ENCODE measurements around the gene CD151.
A peak's percentile ranks its signal among the peaks of the same experiment; 100 is the strongest.

Gene CD151

DNA sequence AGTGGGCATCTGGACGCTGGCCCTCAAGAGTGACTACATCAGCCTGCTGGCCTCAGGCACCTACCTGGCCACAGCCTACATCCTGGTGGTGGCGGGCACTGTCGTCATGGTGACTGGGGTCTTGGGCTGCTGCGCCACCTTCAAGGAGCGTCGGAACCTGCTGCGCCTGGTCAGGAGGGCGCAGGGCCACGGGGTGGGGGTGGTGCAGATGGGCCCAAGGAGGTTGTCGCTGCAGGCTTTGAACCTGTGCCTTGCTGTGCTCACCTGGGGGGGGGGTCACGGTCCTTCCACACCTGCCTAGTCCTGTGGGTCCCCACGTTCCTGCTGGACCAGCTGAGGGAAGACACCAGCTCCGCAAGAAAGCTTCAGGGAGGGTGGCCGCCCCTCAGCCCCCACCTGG, 3.5 kb downstream of the CD151 start:
- Histone ChIP-seq H3K4me3 (ENCODE audit: insufficient read depth, low read depth, low read length, poor library complexity, severe bottlenecking) (no peak overlapping the region), H3K36me3 (ENCODE audit: control insufficient read depth, insufficient read depth, low read length) (peaks cover 13% of the 10 kb centered on the region), H3K9me3 (ENCODE audit: control insufficient read depth, low read length) (no peaks in the 10 kb centered on the region), H3K27me3 (replicated peaks; ENCODE audit: control insufficient read depth, insufficient read depth, low read length, poor library complexity, severe bottlenecking) (peaks cover 12% of the 10 kb centered on the region), H3K27ac (ENCODE audit: insufficient read depth, low read length, poor library complexity, severe bottlenecking) (no peak overlapping the region), H3K4me1 (ENCODE audit: control insufficient read depth, insufficient read depth, low read length, poor library complexity, severe bottlenecking) (peaks cover 14% of the 10 kb centered on the region)
- no peak for DNase-seq

DNA sequence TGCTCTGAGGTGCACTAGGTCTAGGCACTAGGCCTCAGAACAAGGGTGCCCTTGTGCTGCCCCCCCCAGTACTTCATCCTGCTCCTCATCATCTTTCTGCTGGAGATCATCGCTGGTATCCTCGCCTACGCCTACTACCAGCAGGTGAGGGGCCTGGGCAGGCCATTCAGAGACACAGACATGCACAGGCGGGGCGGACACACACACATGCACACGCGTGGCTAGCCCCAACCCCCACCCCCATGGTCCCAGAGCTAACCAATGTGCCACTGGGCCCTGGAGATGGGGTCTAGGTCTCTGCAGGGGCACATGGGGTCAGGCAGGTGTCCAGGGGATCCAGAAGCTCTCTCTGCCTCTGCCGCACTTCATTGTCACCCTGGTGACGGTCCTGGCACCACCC, 3.9 kb downstream of the CD151 start:
- DNase-seq = no peak
- Histone ChIP-seq H3K9me3 (ENCODE audit: control insufficient read depth, low read length) (no peaks in the 10 kb centered on the region), H3K27me3 (replicated peaks; ENCODE audit: control insufficient read depth, insufficient read depth, low read length, poor library complexity, severe bottlenecking) (peaks cover 8% of the 10 kb centered on the region), H3K27ac (ENCODE audit: insufficient read depth, low read length, poor library complexity, severe bottlenecking) (no peak overlapping the region), H3K4me1 (ENCODE audit: control insufficient read depth, insufficient read depth, low read length, poor library complexity, severe bottlenecking) (peaks cover 18% of the 10 kb centered on the region), H3K36me3 (ENCODE audit: control insufficient read depth, insufficient read depth, low read length) (peaks cover 13% of the 10 kb centered on the region), H3K4me3 (ENCODE audit: insufficient read depth, low read depth, low read length, poor library complexity, severe bottlenecking) (no peak overlapping the region)

DNA sequence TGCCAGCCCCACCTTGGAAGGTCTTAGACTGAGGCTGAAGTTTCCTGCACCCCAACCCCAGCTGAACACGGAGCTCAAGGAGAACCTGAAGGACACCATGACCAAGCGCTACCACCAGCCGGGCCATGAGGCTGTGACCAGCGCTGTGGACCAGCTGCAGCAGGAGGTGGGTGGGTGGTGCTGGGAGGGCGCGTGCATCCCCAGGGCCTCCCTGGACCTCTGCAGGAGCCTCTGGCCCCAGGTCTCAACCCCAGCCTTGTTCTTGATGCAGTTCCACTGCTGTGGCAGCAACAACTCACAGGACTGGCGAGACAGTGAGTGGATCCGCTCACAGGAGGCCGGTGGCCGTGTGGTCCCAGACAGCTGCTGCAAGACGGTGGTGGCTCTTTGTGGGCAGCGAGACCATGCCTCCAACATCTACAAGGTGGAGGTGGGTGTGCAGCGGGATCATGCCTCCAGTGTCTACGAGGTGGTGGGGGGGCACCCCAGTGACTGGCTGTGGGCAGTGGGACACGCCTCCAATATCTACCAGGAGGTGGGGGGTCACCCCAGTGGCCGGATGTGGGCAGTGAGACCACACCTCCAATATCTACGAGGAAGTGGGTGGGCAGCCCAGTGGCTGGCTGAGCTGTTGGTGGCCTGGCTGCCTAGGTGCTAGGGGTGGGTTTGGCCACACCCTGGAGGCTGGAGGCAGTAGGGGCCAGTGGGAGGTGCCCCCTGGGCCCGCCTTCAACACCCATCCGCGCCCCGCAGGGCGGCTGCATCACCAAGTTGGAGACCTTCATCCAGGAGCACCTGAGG, 4.6 kb downstream of the CD151 start:
- H3K27me3 ChIP-seq (replicated peaks; ENCODE audit: control insufficient read depth, insufficient read depth, low read length, poor library complexity, severe bottlenecking) = peaks cover under 1% of the 10 kb centered on the region
- peaks cover 13% of the 10 kb centered on the region for H3K36me3 ChIP-seq (ENCODE audit: control insufficient read depth, insufficient read depth, low read length)
- H3K4me1 ChIP-seq (ENCODE audit: control insufficient read depth, insufficient read depth, low read length, poor library complexity, severe bottlenecking) = peaks cover 15% of the 10 kb centered on the region
- no peak overlapping the region for H3K27ac ChIP-seq (ENCODE audit: insufficient read depth, low read length, poor library complexity, severe bottlenecking)
- no peak overlapping the region for H3K4me3 ChIP-seq (ENCODE audit: insufficient read depth, low read depth, low read length, poor library complexity, severe bottlenecking)
- no peaks in the 10 kb centered on the region for H3K9me3 ChIP-seq (ENCODE audit: control insufficient read depth, low read length)
- no peak for DNase-seq

DNA sequence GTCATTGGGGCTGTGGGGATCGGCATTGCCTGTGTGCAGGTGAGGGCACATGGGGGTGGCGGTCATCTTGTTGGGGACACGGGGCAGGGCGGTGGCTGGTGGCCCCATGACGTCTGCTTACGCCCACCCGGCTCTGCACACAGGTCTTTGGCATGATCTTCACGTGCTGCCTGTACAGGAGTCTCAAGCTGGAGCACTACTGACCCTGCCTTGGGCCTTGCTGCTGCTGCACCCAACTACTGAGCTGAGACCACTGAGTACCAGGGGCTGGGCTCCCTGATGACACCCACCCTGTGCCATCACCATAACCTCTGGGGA, 5.2 kb downstream of the CD151 start:
- no peak overlapping the region for H3K4me3 ChIP-seq (ENCODE audit: insufficient read depth, low read depth, low read length, poor library complexity, severe bottlenecking)
- no peaks in the 10 kb centered on the region for H3K27me3 ChIP-seq (replicated peaks; ENCODE audit: control insufficient read depth, insufficient read depth, low read length, poor library complexity, severe bottlenecking)
- H3K27ac ChIP-seq (ENCODE audit: insufficient read depth, low read length, poor library complexity, severe bottlenecking) = no peak overlapping the region
- no peaks in the 10 kb centered on the region for H3K9me3 ChIP-seq (ENCODE audit: control insufficient read depth, low read length)
- peaks cover 13% of the 10 kb centered on the region for H3K36me3 ChIP-seq (ENCODE audit: control insufficient read depth, insufficient read depth, low read length)
- peaks cover 13% of the 10 kb centered on the region for H3K4me1 ChIP-seq (ENCODE audit: control insufficient read depth, insufficient read depth, low read length, poor library complexity, severe bottlenecking)
- no peak for DNase-seq

DNA sequence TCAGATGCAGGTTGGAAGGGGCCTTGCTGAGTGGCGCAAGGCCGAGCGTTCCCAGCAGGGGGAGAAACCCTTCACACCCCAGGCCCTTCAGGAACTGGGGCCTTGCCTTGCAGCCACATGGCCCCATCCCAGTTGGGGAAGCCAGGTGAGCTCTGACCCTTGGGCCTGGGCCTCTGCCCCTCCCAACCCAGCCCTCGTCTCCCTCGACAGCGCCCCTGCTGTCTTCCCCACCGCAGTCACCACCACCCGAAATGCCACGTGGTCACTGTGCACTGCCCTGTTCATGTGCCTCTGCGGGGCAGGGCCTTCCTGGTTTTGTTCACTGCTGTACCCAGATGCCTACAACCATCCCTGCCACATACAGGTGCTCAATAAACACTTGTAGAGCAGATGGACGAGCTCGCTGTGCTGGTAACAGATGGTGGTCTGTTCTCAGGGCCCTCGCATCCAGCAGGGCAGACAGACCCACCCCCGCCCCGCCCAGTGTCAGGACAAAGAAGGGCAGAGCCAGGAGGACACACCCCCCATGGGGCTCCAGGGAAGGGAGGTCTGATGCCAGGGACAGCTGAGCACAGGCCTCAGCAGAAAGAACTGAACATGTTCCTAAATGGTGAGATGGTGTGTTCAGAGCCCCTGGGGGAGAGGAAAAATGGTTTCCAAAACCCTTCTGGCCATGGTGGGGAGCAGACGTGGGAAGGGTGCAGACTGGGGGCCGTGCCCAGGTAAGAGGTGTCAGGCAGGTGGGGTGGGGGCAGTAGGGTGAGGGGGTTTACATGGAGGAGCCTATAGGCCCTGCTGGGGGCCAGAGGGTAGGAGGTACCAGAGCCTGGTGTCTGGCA, 5.9 kb downstream of the CD151 start:
- no peak overlapping the region for H3K27ac ChIP-seq (ENCODE audit: insufficient read depth, low read length, poor library complexity, severe bottlenecking)
- no peaks in the 10 kb centered on the region for H3K9me3 ChIP-seq (ENCODE audit: control insufficient read depth, low read length)
- DNase-seq = no peak
- H3K4me3 ChIP-seq (ENCODE audit: insufficient read depth, low read depth, low read length, poor library complexity, severe bottlenecking) = no peak overlapping the region
- no peaks in the 10 kb centered on the region for H3K27me3 ChIP-seq (replicated peaks; ENCODE audit: control insufficient read depth, insufficient read depth, low read length, poor library complexity, severe bottlenecking)
- peaks cover 13% of the 10 kb centered on the region for H3K36me3 ChIP-seq (ENCODE audit: control insufficient read depth, insufficient read depth, low read length)
- peaks cover 15% of the 10 kb centered on the region for H3K4me1 ChIP-seq (ENCODE audit: control insufficient read depth, insufficient read depth, low read length, poor library complexity, severe bottlenecking)

DNA sequence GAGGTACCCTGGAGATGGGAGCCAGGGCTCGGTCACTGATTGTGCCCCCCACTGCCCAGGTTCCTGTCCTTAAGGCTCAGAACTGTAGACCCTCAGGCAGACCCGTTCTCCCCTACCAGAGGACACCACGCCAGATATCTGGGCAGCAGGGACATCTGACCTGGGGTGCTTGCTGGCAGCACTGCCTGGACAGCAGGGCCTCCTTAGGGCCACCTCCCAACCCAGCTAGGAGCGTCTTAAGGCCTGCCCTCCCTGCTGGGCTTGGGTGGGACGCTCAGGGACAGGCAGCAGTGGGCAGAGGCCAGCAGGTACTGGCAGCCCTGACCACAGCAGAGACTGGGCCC, 6.5 kb downstream of the CD151 start:
- no peaks in the 10 kb centered on the region for H3K27me3 ChIP-seq (replicated peaks; ENCODE audit: control insufficient read depth, insufficient read depth, low read length, poor library complexity, severe bottlenecking)
- no peak for DNase-seq
- no peak overlapping the region for H3K27ac ChIP-seq (ENCODE audit: insufficient read depth, low read length, poor library complexity, severe bottlenecking)
- peaks cover 13% of the 10 kb centered on the region for H3K36me3 ChIP-seq (ENCODE audit: control insufficient read depth, insufficient read depth, low read length)
- no peaks in the 10 kb centered on the region for H3K9me3 ChIP-seq (ENCODE audit: control insufficient read depth, low read length)
- H3K4me3 ChIP-seq (ENCODE audit: insufficient read depth, low read depth, low read length, poor library complexity, severe bottlenecking) = no peak overlapping the region
- peaks cover 19% of the 10 kb centered on the region for H3K4me1 ChIP-seq (ENCODE audit: control insufficient read depth, insufficient read depth, low read length, poor library complexity, severe bottlenecking)

DNA sequence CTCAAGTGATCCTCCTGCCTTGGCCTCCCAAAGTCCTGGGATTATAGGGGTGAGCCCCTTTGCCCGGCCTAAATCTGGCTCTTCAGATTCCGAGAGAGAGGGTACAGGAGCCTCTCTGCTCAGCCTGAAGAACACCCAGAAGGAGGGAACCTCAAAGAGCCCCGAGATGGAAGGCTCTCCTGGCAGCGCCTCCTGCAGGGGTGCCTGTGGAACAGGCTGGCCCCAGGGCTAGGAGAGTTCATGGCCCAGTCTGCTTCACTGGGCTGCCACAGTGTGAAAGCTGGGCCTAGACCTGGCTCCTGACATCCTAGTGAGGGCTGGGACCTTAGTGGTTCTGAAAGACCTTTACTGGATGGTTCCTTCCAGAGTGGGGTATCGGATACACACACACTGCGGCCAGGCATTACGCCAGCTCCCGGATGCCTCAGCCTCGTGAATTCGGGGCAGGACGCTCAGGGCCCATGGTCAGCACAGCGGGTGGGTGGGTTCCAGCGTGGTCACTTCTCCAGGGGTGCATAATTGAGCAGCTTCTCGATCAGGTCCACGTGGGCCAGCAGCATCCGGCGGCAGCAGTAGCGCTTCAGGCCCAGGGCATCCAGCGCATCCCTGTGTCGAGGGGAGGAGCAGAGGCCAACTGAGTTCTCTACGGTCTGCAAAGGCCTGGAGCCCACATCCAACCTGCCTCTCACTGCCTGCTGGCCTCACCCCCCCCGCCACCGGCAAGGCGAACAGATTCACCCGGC, 7.3 kb downstream of the CD151 start:
- H3K9me3 ChIP-seq (ENCODE audit: control insufficient read depth, low read length) = no peaks in the 10 kb centered on the region
- H3K36me3 ChIP-seq (ENCODE audit: control insufficient read depth, insufficient read depth, low read length) = peaks cover 13% of the 10 kb centered on the region
- no peak overlapping the region for H3K27ac ChIP-seq (ENCODE audit: insufficient read depth, low read length, poor library complexity, severe bottlenecking)
- no peak overlapping the region for H3K4me3 ChIP-seq (ENCODE audit: insufficient read depth, low read depth, low read length, poor library complexity, severe bottlenecking)
- no peak for DNase-seq
- H3K27me3 ChIP-seq (replicated peaks; ENCODE audit: control insufficient read depth, insufficient read depth, low read length, poor library complexity, severe bottlenecking) = no peaks in the 10 kb centered on the region
- H3K4me1 ChIP-seq (ENCODE audit: control insufficient read depth, insufficient read depth, low read length, poor library complexity, severe bottlenecking) = peaks cover 19% of the 10 kb centered on the region

DNA sequence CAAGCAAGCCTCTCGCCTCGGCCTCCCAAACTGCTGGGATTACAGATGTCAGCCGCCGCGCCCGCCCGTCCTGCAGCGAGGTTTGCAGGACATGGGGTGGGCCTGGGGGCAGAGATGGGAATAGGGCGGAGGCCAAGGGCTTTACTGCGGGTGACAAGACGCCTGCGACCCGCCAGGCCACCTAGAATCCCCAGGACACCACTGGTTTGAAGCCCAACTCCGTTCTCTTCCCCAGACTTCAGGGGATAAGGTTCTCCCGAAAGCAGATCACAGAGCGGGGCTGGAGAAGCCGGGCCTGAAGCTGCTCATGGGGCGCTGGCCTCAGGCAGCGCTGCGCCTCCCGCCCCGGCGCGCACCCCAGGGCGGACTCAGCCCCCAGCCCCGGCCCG, 9.2 kb downstream of the CD151 start:
- peak overlapping the region; percentile 60 for H3K4me3 ChIP-seq (ENCODE audit: insufficient read depth, low read depth, low read length, poor library complexity, severe bottlenecking)
- H3K4me1 ChIP-seq (ENCODE audit: control insufficient read depth, insufficient read depth, low read length, poor library complexity, severe bottlenecking) = peaks cover 19% of the 10 kb centered on the region
- H3K27me3 ChIP-seq (replicated peaks; ENCODE audit: control insufficient read depth, insufficient read depth, low read length, poor library complexity, severe bottlenecking) = no peaks in the 10 kb centered on the region
- peak overlapping the region; percentile 83 for H3K27ac ChIP-seq (ENCODE audit: insufficient read depth, low read length, poor library complexity, severe bottlenecking)
- no peak for DNase-seq
- no peaks in the 10 kb centered on the region for H3K9me3 ChIP-seq (ENCODE audit: control insufficient read depth, low read length)
- H3K36me3 ChIP-seq (ENCODE audit: control insufficient read depth, insufficient read depth, low read length) = peaks cover 13% of the 10 kb centered on the region

DNA sequence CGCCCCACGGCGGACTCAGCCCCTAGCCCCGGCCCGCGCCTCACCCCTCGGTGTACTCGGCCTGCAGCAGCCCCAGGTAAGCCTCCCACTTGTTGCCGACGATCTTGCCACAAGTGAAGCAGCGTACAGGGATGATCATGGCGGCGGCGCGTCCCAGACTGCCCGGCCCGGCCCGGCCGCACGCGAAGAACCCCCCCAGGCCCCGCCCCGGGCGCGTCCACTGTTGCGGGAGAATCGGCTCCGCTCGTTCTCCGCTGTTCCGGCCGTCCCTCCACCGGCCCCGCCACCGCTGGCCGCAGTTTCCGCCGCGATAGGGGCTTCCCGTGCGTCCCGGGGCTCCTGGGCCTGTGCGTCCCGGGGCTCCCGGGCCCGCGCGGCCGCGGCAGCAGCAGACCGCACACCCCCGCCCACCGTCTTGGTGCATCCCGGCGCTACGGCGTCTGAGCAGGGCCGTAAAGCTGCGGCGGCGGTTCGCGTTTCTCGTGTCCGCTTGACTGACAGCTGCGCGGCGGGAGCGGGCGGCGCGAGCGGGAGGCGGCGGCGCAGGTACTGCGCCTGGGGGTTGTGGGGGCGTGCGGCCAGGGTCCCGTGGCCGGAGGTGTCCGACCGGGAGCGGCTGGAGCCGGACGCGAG, 9.7 kb downstream of the CD151 start, which contains the start of the genes POLR2L and TSPAN4:
Gene POLR2L (minus strand): TSS at position 160 of the 633 bp plus-strand sequence. CDS start 21 bp downstream, at position 139.
Gene TSPAN4 (plus strand): TSS at position 483 of the 633 bp plus-strand sequence. CDS start 7,453 bp downstream, outside the sequence.
- Histone ChIP-seq H3K9me3 (ENCODE audit: control insufficient read depth, low read length) (no peaks in the 10 kb centered on the region), H3K4me1 (ENCODE audit: control insufficient read depth, insufficient read depth, low read length, poor library complexity, severe bottlenecking) (peaks cover 19% of the 10 kb centered on the region), H3K36me3 (ENCODE audit: control insufficient read depth, insufficient read depth, low read length) (peaks cover 10% of the 10 kb centered on the region), H3K27ac (ENCODE audit: insufficient read depth, low read length, poor library complexity, severe bottlenecking) (peak within 1 kb of the TSS; percentile 83), H3K27me3 (replicated peaks; ENCODE audit: control insufficient read depth, insufficient read depth, low read length, poor library complexity, severe bottlenecking) (no peaks in the 10 kb centered on the region), H3K4me3 (ENCODE audit: insufficient read depth, low read depth, low read length, poor library complexity, severe bottlenecking) (peak within 1 kb of the TSS; percentile 60)
- DNase-seq = peak; percentile 73 to 78 (median 74)

Measured in effector memory CD4-positive, alpha-beta T cell (primary cell).